ENCODE measurements around the gene MAGI2.

DNA sequence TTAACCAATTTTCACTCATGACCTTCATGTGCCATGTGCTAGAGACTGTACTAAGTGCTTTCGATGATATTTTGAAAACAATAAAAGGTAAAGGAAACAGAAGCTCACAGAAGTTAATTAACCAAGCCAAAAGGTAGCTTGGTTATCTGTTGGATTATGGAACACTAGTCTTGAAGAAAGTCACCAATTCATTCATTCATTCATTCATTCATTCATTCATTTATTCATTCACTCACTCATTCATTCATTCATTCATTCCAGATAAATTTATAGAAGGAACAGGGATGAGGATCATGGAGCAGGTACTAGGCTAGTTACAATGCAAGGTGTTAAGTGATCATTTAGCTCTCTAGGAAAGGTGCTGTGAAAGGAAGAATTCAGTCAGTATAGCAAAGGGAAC is 322.8 kb downstream of the MAGI2 start:
- TF ChIP-seq, protein P1, sequence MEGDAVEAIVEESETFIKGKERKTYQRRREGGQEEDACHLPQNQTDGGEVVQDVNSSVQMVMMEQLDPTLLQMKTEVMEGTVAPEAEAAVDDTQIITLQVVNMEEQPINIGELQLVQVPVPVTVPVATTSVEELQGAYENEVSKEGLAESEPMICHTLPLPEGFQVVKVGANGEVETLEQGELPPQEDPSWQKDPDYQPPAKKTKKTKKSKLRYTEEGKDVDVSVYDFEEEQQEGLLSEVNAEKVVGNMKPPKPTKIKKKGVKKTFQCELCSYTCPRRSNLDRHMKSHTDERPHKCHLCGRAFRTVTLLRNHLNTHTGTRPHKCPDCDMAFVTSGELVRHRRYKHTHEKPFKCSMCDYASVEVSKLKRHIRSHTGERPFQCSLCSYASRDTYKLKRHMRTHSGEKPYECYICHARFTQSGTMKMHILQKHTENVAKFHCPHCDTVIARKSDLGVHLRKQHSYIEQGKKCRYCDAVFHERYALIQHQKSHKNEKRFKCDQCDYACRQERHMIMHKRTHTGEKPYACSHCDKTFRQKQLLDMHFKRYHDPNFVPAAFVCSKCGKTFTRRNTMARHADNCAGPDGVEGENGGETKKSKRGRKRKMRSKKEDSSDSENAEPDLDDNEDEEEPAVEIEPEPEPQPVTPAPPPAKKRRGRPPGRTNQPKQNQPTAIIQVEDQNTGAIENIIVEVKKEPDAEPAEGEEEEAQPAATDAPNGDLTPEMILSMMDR (conservative IDR thresholded peaks at IDR 0.05; ENCODE audit: low read length) = no peak
- no peak for TF ChIP-seq EZH2phosphoT487 (IDR thresholded peaks at IDR 0.05; ENCODE audit: borderline replicate concordance)

Measured in Loucy (cell line).